ENCODE data around the gene MCOLN1. TPM values are rescaled to one million over a fixed set of nuclear protein-coding genes. Genes with fewer than 3 reads are reported as not detected.

MCOLN1 gene
- total and polyA plus RNA-seq, 2 of the 8 experiments (the other 6 are each of a cell fraction or from before 2014, with no cell fraction given) = 19.1 to 40.0 TPM

GRCh38 chr19:7535998-7536695 is 13.7 kb downstream of the MCOLN1 start:
- Histone ChIP-seq H3K79me2 (ENCODE audit: control insufficient read depth in 1 of 2, insufficient read depth in 2 of 2, low read length in 2 of 2) (no peaks in the 10 kb centered on the region), H3K4me3 (ENCODE audit: extremely low read depth in 1 of 4, insufficient read depth in 2 of 4, low read depth in 3 of 4, low read length in 4 of 4) (peak overlapping the region; percentile 76 to 98 (median 93)), H3K18ac (ENCODE audit: extremely low read depth, low read length) (no peak overlapping the region), H2AFZ (ENCODE audit: low read length) (no peak overlapping the region), H3K4me1 (replicated peaks in 1 of 4; ENCODE audit: control insufficient read depth in 3 of 4, insufficient read depth in 4 of 4, low read length in 3 of 4) (peaks cover 0 to 9% (median 3%) of the 10 kb centered on the region in 4 experiments; a peak in 4 of 7 replicates), H2BK20ac (ENCODE audit: low read length) (no peak overlapping the region), H4K5ac (ENCODE audit: insufficient read length, low read depth, low read length) (no peak overlapping the region), H3K36me3 (ENCODE audit: control insufficient read depth in 2 of 4, insufficient read depth in 4 of 4, low read length in 3 of 4) (peaks cover 0 to 8% (median 3%) of the 10 kb centered on the region in 4 experiments; a peak in 3 of 8 replicates), H2BK15ac (ENCODE audit: low read length) (no peak overlapping the region), H3K14ac (ENCODE audit: insufficient read length) (no peak overlapping the region), H4K20me1 (replicated peaks in 1 of 2; ENCODE audit: control insufficient read depth in 1 of 2, insufficient read depth in 2 of 2, low read length in 2 of 2) (peaks cover 0 to 3% of the 10 kb centered on the region in 2 experiments), H3K23me2 (ENCODE audit: low read depth, low read length) (no peaks in the 10 kb centered on the region; the same call in 1 of the 2 replicates), H4K8ac (ENCODE audit: extremely low read depth, insufficient read depth, low read length) (peak overlapping the region; percentile 95), H3K9me3 (ENCODE audit: insufficient read depth in 2 of 2, low read depth in 1 of 2, low read length in 1 of 2) (no peaks in the 10 kb centered on the region), H4K91ac (replicated peaks; ENCODE audit: insufficient read length, low read length) (no peak overlapping the region), H2BK120ac (replicated peaks; ENCODE audit: low read depth, low read length) (no peak overlapping the region), H2BK5ac (ENCODE audit: low read depth, low read length) (0 out of 2 replicates have a peak overlapping the region, but pooled peaks have one; percentile 75), H3K4me2 (ENCODE audit: insufficient read depth in 1 of 2, low read depth in 2 of 2, low read length in 2 of 2) (peak overlapping the region; percentile 71 to 86), H3K79me1 (ENCODE audit: low read depth, low read length) (no peaks in the 10 kb centered on the region), H3K23ac (ENCODE audit: insufficient read length) (no peak overlapping the region), H3K9ac (replicated peaks in 1 of 4; ENCODE audit: extremely low read depth in 1 of 4, low read depth in 3 of 4, low read length in 3 of 4) (no peak overlapping the region), H2AK5ac (ENCODE audit: low read depth, low read length) (no peak overlapping the region), H3K4ac (replicated peaks; ENCODE audit: insufficient read length, low read depth, low read length) (no peak overlapping the region), H2BK12ac (ENCODE audit: low read depth, low read length) (0 out of 2 replicates have a peak overlapping the region, but pooled peaks have one; percentile 27), H3K56ac (replicated peaks; ENCODE audit: insufficient read length, low read depth, low read length) (no peak overlapping the region), H3K27ac (ENCODE audit: low read depth, low read length) (no peak overlapping the region), H3K27me3 (replicated peaks in 1 of 4; ENCODE audit: control insufficient read depth in 3 of 4, extremely low read depth in 1 of 4, insufficient read depth in 3 of 4, low read length in 3 of 4) (no peaks in the 10 kb centered on the region)
- FAIRE-seq (no peak), DNase-seq (ENCODE audit: low read depth in 1 of 2, low spot score in 2 of 2) (no peak)
- CTCF ChIA-PET (ENCODE audit: partially characterized antibody) = interaction anchor here (0.7 to 0.8 kb wide), 2 partner anchors 16 kb away, joined by 3 read pairs; no protein-coding TSS in a partner anchor
- WGBS, 2 experiments (ENCODE audit: extremely low coverage in 1 of 2, insufficient coverage in 1 of 2, insufficient read length in 1 of 2, insufficient replicate concordance in 2 of 2, low coverage in 1 of 2, low lambda C conversion rate in 2 of 2, missing lambda C conversion rate in 1 of 2) = 64% methylated on average over 12 of the region's 30 CpGs; no CpG with 5 or more reads in 1 of the 2 experiments
- no peak for TF ChIP-seq RBBP5 (IDR thresholded peaks at IDR 0.05; ENCODE audit: borderline replicate concordance, low read depth, low read length)
- no peak for TF ChIP-seq SAP30 (IDR thresholded peaks at IDR 0.05; ENCODE audit: insufficient read depth, insufficient replicate concordance, low read length)
- 0 out of 2 replicates have a peak, but pooled peaks have one; percentile 34 for TF ChIP-seq KDM1A (IDR thresholded peaks at IDR 0.05; ENCODE audit: borderline replicate concordance, low read length)
- TF ChIP-seq BRCA1 (IDR thresholded peaks at IDR 0.05; ENCODE audit: low read depth, low read length) = no peak
- TF ChIP-seq JUN (IDR thresholded peaks at IDR 0.05; ENCODE audit: low read depth, low read length) = no peak
- POLR2A ChIA-PET (ENCODE audit: partially characterized antibody) = interaction anchor here (7.6 kb wide), 1 partner anchor 16 kb away, joined by 80 read pairs; the partner anchor contains the start of gene MCOLN1
